ENCODE data around the gene OR51E1. TPM values are rescaled to one million over a fixed set of nuclear protein-coding genes. Genes with fewer than 3 reads are reported as not detected.

Gene OR51E1
- total and polyA plus RNA-seq, 3 donors from 2014 or later = 0.31 to 0.59 (median 0.55) TPM

- intact Hi-C loops (cut with DNase I; ENCODE audit: low total_unique reads) = no loop called here
- peak; percentile 97 for DNase-seq
- peak within 1 kb of the TSS; percentile 83 to 88 for H3K27ac ChIP-seq
- H3K9me3 ChIP-seq = no peaks in the 10 kb centered on the region
- peaks cover 4% of the 10 kb centered on the region for H3K4me1 ChIP-seq
- no peak for TF ChIP-seq CTCF (IDR thresholded peaks at IDR 0.05)
- no peak for TF ChIP-seq POLR2A (IDR thresholded peaks at IDR 0.05)
- no peaks in the 10 kb centered on the region for H3K27me3 ChIP-seq
- 4 to 7% methylated on average over 21 to 41 of the region's 43 CpGs for WGBS, 2 donors
- peak within 1 kb of the TSS; percentile 75 to 78 for H3K4me3 ChIP-seq
- no peaks in the 10 kb centered on the region for H3K36me3 ChIP-seq (ENCODE audit: low read depth, missing control alignments)
Measured at GRCh38 chr11:4607781-4608666, 35.8 kb upstream of the OR51E1 start, which contains the start of gene TRIM68. Gene TRIM68 (minus strand): TSS chr11:4608231. CDS start chr11:4605504, 2,727 bp downstream.

- WGBS, 2 donors = 18 to 31% methylated on average over 3 of the region's 3 CpGs
- intact Hi-C loops (cut with DNase I; ENCODE audit: low total_unique reads) = no loop called here
- H3K4me3 ChIP-seq = no peak overlapping the region
- H3K4me1 ChIP-seq = peaks cover 4% of the 10 kb centered on the region
- H3K9me3 ChIP-seq = no peaks in the 10 kb centered on the region
- H3K27me3 ChIP-seq = no peaks in the 10 kb centered on the region
- H3K36me3 ChIP-seq (ENCODE audit: low read depth, missing control alignments) = no peaks in the 10 kb centered on the region
- no peak for TF ChIP-seq POLR2A (IDR thresholded peaks at IDR 0.05)
- TF ChIP-seq CTCF (IDR thresholded peaks at IDR 0.05) = no peak
- no peak overlapping the region for H3K27ac ChIP-seq
- no peak for DNase-seq
Measured at GRCh38 chr11:4610258-4610935, 33.4 kb upstream of the OR51E1 start.

- intact Hi-C loops (cut with DNase I; ENCODE audit: low total_unique reads) = no loop called here
- Histone ChIP-seq H3K36me3 (ENCODE audit: low read depth, missing control alignments) (no peaks in the 10 kb centered on the region), H3K4me3 (no peak overlapping the region), H3K27ac (no peak overlapping the region), H3K4me1 (no peaks in the 10 kb centered on the region), H3K9me3 (no peaks in the 10 kb centered on the region), H3K27me3 (no peaks in the 10 kb centered on the region)
- DNase-seq = no peak
- no peak for TF ChIP-seq CTCF (IDR thresholded peaks at IDR 0.05)
- TF ChIP-seq POLR2A (IDR thresholded peaks at IDR 0.05) = no peak
- 92 to 100% methylated on average over 2 of the region's 2 CpGs for WGBS, 2 donors
Measured at GRCh38 chr11:4611986-4612385, 31.8 kb upstream of the OR51E1 start.

GRCh38 chr11:4615856-4616444 lies 27.8 kb upstream of the OR51E1 start:
- no peak overlapping the region for H3K27ac ChIP-seq
- no peak for DNase-seq
- no peaks in the 10 kb centered on the region for H3K36me3 ChIP-seq (ENCODE audit: low read depth, missing control alignments)
- H3K9me3 ChIP-seq = no peaks in the 10 kb centered on the region
- intact Hi-C loops (cut with DNase I; ENCODE audit: low total_unique reads) = no loop called here
- H3K4me1 ChIP-seq = no peaks in the 10 kb centered on the region
- no peaks in the 10 kb centered on the region for H3K27me3 ChIP-seq
- TF ChIP-seq POLR2A (IDR thresholded peaks at IDR 0.05) (no peak), CTCF (IDR thresholded peaks at IDR 0.05) (no peak)
- no peak overlapping the region for H3K4me3 ChIP-seq

Measured in testis (tissue), 3 donors.